ENCODE results near the gene PHLDB2.
"Not testable (repeated sequence)": the region's sequence is repeated elsewhere in the genome, so short reads cannot be mapped to it uniquely, and the experiment has no call there.

PHLDB2 gene

DNA sequence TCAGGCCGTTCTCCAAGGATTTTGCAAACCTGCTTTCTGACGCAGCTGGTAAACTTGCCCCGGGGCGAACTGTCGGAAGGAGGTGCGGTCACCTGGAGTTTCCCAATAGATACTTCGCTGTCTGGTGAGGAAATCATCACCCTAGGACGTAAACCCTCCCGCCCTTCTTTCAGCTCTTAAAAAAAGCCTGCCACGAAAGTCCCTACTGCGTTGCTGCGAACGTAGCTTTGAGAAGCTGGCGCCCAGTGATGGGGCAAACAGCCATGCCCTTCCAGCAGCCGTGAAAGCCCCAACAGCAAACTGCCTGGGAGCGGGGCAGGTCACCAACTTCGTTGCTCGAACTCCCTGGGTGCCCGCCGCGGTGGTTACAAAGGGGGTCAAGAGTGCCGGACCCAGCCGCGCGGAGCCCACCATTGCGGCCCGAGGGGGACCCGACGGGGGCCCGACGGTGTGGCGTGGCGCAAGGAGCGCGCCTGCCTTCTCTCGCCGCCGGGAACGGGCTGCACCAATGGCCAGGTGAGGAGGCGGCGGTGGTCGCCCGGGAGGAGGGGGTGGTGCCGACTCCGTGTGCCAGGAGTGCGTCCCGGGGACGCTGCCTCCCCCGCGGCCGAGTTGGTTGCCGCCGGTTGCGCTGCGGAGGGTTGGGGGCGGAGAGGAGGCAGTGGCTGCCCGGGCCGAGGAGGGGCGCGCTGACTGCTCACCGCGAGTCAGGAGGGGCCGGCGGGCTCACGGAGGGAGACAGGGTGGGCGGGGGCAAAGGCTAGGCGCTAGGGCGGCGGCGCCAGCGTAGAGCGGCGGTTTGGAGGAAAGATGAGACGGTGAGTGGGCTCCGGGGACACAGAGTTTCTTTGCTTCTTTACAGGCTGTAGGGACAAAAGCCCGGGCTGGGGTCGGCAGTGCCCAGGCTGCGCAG is at the start of gene PHLDB2:
TSS of gene PHLDB2 (plus strand) at position 205 of the 913 bp plus-strand sequence. CDS start 24,813 bp downstream, outside the sequence.
- peak; percentile 78 for DNase-seq (ENCODE audit: low spot score)

DNA sequence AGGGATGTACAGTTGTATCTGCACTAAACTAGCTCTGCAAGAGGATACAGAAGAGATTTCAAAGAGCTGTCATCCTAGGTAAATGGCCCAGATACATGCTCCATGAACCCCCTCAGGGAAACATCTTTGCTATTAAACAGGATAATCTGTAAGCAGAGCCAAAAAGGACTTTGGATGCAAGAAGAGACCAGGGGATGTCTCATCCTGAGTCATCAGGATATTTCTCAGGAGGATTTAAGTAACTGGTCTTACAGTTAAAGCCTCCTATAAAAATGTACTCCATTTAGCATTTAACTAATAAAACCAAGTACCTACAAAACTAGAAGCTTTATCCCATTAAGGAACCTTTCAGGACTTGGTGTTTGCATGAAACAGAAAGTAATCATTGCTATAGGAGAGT is 48.2 kb upstream of the PHLDB2 start:
- peak; percentile 52 for DNase-seq (ENCODE audit: low spot score)

DNA sequence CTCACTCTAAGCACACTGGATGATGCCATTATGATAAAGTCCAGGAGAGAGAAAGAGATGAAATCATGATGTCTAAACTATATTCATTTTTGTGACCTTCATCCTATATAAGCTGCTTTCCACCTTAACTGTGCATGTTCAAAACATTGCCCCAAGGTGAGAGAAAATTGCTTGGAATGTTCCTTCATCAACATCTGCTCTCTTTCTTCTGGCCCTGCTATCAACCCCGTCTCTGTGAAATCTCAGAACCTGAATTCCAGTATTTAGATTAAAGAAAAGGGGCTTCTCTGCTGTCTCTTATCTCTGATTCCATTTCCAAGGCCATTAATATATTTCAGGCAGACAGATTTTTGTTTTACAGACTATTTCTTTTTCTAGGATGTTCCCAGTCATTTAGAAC is 47.3 kb upstream of the PHLDB2 start:
- no peak for DNase-seq (ENCODE audit: low spot score)

DNA sequence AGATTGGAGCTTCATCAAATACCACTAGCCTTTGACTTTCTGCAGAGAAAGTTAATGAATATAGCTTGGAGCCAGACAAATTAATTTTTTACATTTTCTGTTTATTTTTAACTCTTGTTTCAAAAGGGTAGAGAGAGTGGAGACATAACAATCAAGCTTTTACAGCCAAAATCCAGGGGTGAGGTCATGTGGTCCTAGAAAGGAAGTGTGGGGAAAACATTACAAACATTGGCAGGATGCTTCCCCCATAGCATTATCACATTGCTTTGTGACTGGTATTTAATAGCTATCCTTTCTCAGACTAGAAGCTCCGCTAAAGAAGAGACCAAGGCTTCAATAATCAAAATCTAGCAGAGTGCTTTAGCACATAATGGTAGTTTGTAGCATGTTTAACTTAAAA is 46.4 kb upstream of the PHLDB2 start:
- no peak for DNase-seq (ENCODE audit: low spot score)

DNA sequence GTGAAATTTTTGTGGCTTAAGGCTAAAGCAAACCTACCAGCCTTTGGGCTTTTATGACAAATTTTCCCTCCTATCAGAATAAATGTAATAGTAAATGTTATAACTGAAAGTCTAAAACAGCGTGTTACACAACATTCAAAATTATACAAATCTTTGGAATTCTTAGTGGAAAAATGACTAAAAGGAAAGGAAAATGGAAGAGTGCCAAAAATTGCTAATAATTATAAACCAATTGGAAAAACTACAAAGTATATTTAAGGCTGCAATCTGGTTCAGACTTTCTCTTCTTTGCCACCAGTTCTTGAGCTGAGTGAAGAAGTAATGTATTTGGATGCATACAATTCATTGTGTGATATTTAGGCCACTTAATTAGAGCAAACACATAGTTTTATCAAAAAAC is 45.6 kb upstream of the PHLDB2 start:
- DNase-seq (ENCODE audit: low spot score) = no peak

DNA sequence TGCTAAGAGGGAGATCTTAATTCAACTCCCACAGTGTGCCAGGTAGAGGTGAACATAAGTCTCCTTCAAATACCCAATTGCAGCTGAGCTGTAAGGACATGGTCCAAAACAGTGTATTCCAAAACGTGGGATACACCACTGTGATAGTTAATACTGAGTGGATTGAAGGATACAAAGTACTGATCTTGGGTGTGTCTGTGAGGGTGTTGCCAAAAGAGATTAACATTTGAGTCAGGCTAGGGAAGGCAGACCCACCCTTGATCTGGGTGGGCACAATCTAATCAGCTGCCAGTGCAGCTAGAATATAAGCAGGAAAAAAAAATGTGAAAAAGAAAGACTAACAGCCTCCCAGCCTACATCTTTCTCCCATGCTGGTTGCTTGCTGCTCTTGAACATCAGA is 45.1 kb upstream of the PHLDB2 start:
- no peak for DNase-seq (ENCODE audit: low spot score)

DNA sequence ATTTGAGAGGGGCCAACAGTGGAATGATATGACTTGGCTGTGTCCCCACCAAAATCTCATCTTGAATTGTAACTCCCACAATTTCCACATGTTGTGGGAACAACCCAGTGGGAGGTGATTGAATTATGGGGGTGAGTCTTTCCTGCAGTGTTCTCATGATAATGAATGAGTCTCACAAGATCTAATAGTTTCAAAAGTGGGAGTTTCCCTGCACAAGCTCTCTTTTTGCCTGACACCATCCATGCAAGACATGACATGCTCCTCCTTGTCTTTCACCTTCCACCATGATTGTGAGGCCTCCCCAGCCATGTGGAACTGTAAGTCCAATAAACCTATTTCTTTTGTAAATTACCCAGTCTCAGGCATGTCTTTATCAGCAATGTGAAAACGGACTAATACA is 42.3 kb upstream of the PHLDB2 start:
- not testable (repeated sequence) for DNase-seq (ENCODE audit: low spot score)

DNA sequence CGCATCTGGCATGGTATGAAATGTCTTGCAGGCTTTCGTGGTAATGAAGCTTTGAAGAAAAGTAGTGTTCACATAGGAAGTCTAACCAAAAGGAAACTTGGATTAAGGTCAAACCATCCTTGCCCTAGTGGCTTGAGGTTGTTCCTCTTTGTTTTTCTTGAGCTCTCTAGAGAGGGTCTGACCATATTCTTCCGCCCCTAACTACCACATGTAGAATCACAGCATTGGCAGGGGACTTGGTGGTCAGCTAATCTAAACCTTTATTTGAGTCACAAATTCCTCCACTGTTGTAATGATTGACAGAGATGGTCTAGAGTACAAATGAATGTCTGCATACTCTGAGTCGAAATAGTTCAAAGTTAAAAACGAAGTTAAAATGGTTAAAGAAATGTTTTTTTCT is 39.1 kb upstream of the PHLDB2 start:
- no peak for DNase-seq (ENCODE audit: low spot score)

DNA sequence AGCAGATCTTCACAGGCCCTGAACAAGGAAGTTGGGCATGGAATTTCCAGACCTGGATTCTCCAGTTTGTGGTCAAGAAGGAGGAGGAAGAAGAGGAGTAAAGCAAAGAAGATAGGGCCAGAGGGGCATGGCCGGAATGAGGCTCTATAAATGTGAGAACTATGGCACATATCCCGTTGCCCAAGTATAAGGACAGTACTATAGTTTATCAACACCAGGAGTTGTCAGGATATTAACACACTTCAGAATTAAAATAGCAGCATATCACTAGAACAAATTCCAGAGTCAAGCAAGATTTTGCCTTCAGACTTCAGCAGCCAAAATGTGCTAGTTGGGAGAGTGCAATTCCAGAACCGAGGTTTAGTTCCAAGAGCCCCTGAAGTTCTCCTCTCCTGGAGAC is 38.4 kb upstream of the PHLDB2 start:
- no peak for DNase-seq (ENCODE audit: low spot score)

DNA sequence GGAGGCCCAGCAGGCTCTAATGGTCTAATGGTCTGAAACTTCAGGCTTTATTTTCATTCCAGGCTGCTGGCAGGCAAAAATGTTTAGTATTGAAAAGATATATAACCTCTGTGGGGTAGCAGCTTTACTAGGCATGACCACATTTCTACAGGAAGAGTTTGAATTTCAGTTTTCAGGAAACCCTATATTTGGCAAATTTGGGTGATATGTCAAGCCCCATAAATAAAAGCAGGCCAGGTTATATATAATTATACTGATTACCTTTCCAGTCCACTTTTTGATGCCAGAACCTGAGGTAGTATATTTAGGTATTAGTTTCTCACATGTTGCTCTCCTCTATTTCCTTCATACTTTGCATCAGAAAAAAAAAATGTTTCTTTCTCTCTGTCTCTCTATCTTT is 37.2 kb upstream of the PHLDB2 start:
- no peak for DNase-seq (ENCODE audit: low spot score)

DNA sequence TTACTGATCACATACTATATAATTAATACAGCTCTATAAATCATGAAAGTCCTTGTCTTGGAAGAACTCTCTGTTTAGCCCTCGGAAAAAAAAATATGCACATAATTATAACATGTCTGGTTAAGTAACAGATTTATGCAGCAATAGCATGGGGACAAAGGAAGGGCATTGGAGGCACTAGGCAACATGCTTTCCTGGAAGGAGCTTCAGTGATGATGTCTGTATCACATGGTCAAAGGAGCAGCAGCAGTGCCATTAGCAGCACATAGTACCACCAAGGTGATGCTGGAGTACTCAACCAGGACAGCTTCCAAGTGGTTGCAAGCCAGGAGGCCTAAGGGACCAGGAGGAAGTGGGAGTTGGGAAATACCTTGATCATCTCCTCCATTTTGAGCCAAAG is 36.3 kb upstream of the PHLDB2 start:
- no peak for DNase-seq (ENCODE audit: low spot score)

DNA sequence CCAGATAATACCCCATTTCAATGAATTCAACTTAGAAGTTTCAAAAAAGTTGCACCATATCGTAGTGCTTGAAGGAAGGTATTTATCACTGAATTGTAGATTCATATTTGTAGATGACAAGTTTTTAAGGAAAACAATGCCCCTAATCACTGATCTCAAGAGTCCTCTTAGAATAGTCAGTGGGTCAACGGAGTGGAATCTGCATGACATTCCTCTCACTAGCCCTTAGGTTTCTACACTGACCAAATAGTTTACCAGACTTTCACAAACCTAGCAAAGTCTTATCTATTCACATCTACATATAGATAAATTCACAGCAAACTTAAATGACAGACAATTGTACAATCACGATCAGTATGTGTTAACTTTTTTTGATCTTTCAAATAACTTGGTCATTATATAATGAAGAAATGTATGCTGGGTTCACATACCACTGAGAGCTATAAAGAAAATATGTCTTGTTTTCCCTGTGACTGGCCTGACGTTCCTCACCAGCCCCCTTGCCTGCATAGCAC is 35.7 kb upstream of the PHLDB2 start:
- DNase-seq (ENCODE audit: low spot score) = no peak

DNA sequence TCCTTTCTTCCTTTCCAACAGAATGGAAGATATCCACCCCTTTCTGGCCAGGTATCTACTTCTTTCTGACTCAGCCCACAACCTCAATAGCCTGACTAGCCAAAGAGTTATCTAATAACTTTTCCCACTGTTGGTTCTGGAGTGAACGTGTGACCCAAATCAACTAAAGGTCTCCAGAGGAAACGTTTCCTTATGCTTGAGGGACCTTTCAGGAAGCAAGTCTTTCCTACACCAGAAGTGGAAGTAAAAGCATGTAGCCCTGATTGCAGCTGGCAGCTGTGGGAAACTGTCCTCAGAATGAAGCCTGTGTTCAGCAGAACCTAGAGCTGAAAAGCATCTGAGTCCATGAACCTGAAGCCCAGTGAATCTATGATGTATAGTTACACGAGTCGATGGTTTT is 34.7 kb upstream of the PHLDB2 start:
- no peak for DNase-seq (ENCODE audit: low spot score)

DNA sequence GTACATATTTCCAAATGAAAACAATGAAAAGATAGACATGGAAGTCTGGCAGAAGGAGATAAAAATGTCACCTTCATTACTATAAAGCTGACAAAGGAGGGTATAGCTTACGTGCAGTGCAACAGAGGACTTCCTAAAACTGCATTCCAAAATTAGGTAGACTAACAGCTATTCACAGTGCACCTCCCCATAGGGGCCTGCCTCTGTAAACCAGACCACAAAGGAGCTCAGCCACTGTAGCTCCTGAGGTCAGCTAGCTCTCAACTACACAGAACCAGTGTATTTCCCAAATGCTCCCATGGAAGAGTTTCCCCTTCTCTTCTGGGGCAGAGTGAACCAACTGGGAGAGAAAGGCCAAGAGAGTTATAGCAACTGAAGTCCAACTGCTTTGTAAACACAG is 31.2 kb upstream of the PHLDB2 start:
- DNase-seq (ENCODE audit: low spot score) = no peak

DNA sequence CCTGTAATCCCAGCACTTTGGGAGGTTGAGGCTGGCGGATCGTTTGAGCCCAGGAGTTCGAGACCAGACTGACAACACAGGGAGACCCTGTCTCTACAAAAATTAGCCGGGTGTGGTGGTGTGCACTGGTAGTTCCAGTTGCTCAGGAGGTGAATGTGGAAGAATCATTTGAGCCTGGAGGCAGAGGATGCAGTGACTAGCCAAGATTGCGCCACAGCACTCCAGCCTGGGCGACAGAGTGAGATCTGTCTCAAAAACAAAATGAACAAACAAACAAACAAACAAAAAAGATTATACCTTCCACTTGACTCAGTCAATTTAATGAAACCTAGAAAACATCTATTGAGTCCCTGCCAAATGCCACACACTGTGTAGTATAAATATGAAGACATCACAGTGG is 30.5 kb upstream of the PHLDB2 start:
- DNase-seq (ENCODE audit: low spot score) = no peak

DNA sequence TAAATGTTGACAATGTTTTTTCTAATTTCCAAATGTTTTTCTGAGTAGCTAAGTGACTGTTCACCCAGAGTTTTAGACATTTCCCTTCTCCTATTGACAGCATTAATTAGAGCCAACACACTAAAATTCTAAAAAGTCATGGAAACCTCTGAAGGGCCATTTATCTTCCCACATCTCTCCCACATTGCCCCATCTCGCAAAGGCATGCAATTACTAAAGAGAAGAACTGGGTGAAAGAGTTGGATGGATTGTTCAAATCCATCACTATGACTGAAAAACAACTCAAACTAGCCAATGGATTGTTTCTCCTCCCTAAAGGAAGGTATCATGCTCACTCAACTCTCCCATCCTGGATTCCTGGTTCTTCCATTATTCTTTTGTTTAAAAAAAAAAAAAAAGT is 30.0 kb upstream of the PHLDB2 start:
- DNase-seq (ENCODE audit: low spot score) = no peak

DNA sequence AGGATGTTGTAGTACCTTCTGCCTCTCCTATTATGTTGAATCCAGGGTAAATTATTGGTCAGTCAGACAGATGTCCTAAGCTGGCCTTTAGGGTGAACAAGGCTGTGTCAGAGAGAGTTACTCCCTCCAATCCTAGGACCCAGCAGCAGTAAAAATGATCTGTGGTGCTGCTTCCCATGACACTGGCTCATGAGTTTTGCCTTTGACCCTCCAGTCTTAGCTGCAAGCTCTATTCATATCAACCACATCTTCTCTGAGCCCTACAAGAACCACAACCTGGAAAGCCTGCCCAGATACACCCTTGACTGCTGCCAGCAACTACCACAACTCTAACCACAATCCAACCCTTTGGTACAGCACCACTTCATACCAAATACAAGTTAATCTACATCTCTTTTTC is 27.2 kb upstream of the PHLDB2 start:
- DNase-seq (ENCODE audit: low spot score) = no peak

DNA sequence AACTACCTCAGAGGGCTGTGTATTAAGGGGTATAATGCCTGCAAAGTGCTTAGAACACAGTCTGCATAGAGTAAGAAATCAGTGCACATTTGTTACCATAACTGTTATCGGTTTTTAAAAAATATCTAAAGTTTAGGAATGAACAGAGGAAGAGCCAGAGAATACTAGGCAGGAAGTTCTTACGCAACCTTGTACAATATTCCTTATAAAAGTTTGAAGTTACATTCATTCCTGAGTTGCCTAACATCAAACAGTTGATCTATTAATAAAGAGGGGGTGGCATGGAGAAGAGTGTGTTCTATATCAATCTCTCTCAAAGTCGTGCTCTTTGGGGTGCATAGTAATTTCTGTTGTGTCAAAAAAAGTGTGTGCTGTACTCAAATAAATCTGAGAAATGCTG is 22.0 kb upstream of the PHLDB2 start:
- DNase-seq (ENCODE audit: low spot score) = no peak

DNA sequence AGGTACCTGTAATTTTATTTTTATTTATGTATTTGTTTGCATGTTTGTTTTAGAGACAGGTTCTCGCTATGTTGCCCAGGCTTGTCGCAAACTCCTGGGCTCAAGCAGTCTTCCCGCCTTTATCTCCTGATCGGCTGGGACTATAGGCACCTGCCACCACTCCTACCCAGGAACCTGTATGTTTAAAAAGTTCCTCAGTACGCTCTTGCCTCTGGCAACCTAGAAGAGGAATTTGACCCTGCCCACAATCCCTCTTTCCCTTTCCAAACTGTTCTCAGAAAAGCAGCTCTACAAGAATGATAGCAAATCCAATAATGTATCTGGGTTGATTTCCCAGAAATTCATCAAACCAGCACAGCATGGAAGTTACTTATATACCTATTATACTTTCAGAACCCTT is 20.9 kb upstream of the PHLDB2 start:
- no peak for DNase-seq (ENCODE audit: low spot score)

DNA sequence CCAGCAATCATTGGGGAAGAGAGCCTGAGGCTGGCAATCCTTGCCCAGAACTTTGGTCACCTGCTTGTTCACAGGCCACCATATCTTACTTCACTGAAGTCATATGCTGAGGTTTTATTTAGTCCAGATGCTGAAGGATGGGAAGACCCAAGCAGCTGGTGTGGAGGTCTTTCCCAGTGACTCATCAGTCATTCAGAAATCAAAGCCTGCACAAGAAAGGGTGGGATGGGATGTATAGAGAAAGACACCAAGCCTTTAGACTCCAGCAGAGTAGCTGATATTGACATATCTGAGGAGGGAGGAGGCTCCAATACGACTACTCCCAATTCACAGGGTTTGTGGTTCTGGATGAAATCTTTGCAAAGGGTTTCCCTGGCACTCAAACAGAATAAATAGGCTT is 13.0 kb upstream of the PHLDB2 start:
- no peak for DNase-seq (ENCODE audit: low spot score)

DNA sequence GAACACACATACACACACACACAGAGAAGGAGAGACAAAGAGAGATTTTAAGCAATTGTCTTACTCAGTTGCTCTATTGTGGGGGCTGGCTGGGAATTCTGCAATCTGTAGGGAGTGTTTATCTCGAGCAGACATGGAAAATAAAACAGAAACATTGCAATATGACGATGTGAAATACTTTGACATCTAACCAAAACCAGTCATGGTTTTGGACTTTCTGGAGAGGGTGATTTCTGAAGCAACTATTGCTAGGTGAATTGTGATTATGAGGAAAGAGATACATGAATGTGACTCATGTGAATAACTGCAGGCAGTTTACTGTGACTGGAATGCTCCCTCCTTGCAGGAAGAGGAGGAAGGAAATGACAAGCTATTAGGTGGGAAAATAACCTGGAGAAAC is 12.3 kb upstream of the PHLDB2 start:
- DNase-seq (ENCODE audit: low spot score) = no peak

DNA sequence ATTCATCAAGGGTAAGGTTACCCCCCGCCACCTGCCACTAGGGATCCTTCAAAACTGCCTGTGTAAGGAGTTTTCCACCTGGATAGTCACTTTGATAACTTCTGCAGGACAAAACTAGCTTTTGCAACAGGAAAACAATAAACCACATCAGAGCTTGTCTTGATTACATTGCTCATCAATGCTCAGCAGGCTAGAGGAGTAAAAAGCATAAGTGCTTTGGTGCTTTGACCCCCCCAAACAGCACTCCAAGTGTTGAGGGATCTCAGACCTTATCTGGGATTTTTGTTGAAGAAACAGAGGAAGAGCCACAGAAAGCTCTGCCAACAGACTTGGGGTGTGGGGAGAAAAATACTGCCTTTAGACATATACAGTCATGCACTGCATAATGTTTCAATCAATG is 10.8 kb upstream of the PHLDB2 start:
- DNase-seq (ENCODE audit: low spot score) = no peak

DNA sequence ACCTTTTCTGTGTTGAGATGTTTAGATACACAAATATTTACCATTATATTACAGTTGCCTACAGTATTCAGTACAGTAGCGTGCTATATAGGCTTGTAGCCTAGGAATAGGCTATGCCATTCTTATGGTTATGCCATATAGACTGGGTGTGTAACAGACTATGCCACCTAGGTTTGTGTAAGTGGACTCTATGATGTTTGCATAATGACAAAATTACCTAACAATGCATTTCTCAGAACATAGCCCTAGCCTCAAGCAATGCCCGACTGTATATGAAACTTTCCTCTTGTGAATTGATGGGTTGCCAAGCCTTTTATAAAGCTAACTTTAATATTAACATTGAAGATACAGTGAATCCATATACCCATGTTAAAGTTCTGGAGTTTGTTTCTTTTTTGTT is 10.3 kb upstream of the PHLDB2 start:
- no peak for DNase-seq (ENCODE audit: low spot score)

DNA sequence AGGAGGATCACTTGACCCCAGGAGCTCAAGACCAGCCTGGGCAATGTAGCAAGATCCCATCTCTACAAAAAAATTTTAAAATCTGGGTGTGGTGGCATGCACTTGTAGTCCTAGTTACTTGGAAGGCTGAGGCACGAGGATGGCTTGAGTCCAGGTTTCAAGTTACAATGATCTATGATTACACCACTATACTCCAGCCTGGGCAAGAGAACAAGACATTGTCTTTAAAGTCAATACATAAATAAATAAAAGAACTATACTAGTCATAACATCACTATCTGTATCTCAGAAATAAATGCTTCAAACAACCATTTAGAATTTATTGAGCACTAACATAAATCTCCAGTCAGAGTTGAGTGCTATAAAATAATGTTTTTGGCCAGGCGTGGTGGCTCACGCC is 8.5 kb upstream of the PHLDB2 start:
- DNase-seq (ENCODE audit: low spot score) = no peak
